Measurements from ENCODE around the gene SMARCD2.
A peak's percentile ranks its signal among the peaks of the same experiment; 100 is the strongest.

SMARCD2 gene

DNA sequence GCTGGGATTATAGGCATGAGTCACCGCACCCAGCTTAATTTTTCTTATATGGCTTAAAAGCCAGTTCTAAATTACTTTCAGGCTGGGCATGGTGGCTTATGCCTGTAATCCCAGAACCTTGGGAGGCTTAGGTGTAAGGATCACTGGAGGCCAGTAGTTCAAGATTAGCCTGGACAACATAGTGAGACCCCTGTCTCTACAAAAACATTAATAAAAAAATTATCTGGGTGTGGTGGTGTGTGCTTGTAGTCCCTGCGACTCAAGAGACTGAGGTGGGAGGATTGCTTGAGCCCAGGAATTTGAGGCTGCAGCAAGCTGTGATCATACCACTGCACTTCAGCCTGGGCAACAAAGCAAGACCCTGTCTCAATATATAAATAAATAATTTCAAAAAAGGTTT, 10.8 kb upstream of the SMARCD2 start:
- no peak for DNase-seq

DNA sequence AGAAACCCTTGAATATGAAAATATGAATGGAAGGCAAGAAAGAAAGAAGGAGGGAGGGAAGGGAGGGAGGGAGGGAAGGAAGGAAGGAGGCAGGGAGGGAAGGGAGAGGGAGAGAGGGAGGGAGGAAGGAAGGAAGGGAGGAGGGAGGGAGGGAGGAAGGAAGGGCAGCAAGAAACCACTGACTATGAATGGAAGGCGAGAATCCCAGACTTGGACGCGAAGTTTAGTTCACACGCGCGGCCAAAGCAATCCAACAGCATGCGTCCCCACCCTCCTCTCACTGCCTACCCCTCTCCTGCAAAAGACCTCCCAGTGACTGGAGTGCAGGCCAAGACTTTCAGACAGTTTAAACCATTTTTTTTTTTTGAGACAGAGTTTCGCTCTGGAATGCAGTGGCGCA, 7.9 kb upstream of the SMARCD2 start:
- no peak for DNase-seq

DNA sequence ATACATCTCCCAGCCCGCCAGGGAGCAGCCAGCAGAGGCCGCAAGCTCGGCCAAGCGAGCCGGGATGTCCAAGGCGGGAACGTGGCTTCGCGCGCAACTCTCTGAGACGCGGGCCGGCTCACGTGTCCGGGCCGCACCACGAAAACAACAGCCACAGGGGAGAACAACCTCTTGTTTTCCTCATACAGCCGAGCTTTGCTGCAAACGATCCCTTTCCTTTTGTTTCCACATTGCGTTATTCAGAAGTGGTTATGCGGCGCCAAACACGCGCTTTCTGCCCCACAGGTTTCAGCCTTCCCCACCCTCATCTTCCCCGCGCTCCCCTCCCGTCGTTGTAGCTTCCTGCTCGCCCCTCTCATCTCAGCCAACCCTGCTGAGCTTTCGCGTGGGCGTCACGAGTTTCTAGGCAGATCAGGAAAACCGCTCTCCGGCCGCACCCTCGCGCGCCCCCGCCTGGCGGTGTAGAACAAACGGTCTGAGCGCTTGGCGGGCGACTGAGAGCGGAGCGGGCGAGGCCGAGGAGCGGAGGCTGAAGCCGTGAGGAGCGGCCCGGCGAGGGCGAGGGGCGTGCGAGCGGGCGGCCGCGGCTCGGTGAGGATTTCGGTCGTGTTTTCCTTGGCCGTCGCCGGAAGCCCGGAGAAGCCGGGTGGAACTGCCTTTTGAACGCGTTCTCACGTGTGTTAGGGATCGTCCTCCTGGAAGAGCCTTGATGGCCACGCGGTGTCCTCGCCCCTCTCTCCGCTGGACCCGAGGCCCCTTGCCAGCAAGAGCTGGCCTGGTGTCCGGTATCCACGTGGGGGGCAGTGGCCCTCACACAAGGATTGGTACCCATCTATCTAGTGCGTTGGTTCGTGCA, 6.6 kb upstream of the SMARCD2 start:
- DNase-seq: peak in 55 of 56 donors; percentile 46 to 95 (median 79)

- DNase-seq: no peak
Observed at GRCh38 chr17:63847525-63848249, 5.2 kb upstream of the SMARCD2 start.

GRCh38 chr17:63845509-63845908, 3.0 kb upstream of the SMARCD2 start:
- no peak for DNase-seq

DNA sequence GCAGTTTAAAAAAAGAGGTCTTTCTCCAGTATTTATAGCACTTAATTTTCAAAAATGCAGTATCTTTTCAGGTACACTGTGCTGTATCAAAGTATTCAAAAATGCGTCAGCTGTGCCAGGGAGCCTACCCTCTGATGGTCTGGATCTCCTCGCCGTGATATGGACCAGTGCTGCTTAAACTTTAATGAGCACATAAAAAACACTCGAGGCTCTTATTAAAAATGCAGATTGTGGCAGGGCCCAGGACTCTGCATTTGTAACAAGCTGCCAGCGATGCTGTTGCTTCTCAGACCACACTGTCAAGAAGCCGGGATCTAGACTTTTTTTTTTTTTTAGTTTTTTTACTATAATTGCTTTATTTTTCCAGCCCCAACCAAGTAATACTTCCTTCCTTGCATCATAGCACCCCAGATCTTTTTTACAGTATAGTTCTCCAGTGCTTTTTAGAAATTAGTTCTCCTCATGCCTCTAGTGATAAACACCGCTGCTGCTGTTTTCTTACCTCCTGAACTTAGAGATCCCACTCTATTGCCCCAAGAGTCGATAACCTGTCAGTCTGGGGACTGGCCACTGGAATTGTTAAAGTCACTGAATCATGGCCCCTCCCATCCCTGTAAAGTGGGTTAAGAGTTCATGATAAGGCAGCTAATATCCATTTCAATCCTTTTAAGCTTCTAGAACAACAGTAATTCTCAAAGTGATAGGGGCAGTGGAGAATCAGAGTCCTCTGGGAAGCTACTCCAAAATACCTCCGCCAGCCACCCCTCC, 1.6 kb upstream of the SMARCD2 start:
- no peak for DNase-seq

DNA sequence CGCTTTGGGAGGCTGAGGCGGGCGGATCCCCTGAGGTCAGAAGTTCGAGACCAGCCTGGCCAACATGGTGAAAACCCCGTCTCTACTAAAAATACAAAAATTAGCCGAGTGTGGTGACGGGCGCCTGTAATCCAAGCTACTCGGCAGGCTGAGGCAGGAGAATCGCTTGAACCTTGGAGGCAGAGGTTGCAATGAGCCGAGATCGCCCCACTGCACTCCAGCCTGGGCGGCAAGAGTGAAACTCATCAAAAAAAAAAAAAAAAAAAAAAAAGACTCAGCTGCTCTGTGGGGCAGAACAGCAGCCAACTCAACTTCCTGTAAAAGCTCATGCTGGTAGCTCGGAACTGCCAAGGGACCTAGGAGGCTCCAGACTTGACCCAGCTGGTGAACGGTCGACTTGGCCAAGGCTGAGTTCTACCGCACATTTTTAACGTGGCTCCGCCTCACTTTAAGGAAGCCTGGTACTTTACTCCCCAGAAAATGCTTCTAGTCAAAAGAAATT, 953 bp upstream of the SMARCD2 start:
- DNase-seq: peak in 10 of 56 donors; percentile 8 to 32 (median 18)

- peak in 19 of 56 donors; percentile 35 to 65 (median 57) for DNase-seq
Observed at GRCh38 chr17:63842173-63842539, 329 bp downstream of the SMARCD2 start.

DNA sequence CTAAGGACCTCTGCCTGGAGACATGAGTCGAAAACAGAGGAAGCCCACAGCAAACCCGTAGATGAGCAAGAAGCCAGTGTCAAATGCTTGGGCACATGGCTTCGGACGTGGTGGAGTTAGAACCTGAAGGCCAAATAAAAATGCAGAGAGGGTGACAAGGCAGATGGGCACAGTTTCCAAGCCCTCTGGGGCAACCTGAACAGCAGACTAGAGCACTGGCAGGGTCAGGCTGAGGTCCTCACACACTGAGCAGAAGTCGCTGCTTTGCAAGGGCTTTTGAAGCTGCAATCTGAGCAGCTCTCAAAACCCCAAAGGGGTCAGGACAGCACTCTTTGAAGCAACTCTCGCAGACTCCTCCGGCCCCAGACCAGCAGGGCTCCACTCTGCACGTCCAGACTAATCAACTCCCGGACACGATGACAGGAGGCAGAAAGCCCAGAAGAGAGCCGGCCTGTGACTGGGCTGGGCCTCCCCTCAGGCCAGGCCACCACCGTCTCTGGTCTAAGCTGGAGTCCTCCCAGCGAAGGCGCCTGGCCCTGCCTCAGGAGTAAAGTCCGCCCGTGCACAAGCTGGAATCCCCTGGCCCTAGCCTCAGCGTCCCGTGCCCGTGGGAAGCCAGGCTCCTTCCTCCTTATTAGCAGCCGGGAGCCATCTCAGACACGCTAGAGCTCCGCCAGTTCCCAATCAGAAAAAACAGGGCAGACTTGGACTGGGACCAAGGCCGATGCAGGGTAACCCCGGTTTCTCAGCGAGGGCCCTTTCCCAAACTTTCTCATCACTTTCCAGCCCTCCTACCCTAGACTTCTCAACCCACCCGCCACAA, 924 bp downstream of the SMARCD2 start:
- peak in 46 of 56 donors; percentile 20 to 70 (median 44) for DNase-seq

DNA sequence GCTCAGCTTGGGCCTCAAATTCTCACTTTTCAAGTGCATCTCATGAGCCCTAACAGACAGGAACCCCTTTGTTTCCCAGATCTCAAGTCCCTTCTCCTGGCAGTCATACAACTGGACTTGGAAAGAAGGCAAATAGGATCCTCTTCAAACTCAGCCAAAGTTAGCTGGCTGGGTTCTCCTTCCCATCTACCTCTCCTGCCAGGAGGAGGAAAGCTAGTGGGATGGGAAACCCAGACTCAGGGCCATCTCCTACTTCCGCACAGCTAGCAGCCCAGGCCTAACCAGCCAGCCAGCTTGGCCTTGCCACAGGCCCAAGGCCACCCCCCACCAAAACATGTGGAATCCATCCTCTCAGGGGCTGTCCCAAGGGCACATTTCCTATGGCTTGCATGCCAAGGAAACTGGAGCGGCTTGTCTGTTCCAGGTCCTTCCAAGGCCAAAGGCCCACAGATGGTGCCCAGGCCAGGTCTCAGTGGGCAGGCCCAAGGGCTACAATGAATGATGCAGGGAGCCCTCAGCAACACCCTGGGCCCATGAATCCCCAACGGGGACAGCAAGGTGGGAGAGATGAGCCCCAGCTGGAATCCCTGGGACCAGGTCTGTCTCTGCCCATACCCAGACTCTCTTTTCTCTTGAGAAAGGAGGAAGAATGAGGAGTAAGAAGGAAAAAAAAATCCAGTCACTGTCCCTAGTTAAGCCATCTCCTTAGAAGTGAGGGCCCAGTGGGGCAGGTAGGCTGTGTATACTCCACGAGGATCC, 1.7 kb downstream of the SMARCD2 start:
- peak in 11 of 56 donors; percentile 8 to 41 (median 28) for DNase-seq

DNA sequence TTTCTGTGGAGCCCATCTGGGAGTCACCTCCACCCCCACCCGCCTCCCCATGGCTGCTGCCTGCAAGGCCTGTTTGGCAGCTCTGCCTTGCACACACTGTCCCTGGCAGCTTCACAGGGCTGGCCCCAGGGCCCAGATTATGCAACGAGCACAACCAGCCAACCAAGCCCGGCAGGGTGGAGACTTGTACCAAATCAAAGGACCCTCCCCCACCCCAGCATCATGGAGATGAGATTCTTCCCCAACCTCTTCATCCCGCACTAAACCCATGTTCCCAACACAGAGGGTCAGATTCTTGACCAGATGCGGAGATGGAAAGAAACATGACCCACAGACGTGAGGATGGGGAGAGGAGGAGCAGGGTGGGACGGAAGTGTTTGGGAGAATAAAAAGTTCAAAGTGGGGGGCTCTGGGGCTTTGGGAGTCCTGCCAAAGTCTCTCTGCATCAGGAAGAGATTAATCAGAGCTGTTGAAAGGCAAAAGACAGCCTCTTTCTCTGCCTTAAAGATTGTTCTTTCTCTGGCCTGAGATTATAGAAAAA, 3.8 kb downstream of the SMARCD2 start:
- DNase-seq: peak; percentile 18 to 92 (median 78)

- DNase-seq: no peak
Observed at GRCh38 chr17:63837962-63838600, 4.4 kb downstream of the SMARCD2 start.

GRCh38 chr17:63837480-63837879, 5.0 kb downstream of the SMARCD2 start:
- DNase-seq: no peak

GRCh38 chr17:63836811-63837210, 5.7 kb downstream of the SMARCD2 start:
- no peak for DNase-seq

GRCh38 chr17:63835167-63835720, 7.2 kb downstream of the SMARCD2 start:
- no peak for DNase-seq

GRCh38 chr17:63834431-63835166, 7.9 kb downstream of the SMARCD2 start:
- peak in 38 of 56 donors; percentile 11 to 71 (median 34) for DNase-seq

DNA sequence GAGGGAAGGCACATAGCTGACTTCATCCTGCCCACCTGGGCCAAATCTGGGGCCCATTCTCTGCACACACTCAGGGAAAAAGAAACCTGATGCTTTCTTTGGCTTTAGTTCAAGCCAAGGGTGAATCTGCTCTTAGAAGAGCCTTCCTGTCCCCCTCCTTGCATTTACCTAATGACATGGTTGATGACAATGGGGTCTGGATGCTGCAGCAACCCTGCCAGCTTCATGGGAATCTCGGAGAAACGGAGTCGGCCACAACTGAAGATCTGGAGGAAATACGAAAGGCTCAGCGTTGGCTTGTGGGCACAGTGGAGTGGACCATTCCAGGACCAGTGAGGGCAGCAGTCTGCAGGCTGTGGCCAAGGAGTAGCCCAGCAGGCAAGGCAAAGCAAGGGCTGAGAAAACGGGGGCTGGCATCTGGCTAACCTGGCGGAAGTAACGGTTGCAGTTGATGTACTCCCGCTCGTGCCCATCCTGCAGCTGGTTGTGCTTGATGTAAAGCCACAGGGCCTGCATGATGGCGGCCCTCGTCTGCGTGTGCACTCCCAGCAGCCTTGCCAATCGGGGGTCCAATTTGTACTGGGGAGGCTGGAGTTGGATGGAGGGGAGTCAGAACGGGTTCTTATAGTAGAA, 8.6 kb downstream of the SMARCD2 start:
- DNase-seq: no peak
